Measurements from ENCODE around the gene KIFBP.

KIFBP gene

DNA sequence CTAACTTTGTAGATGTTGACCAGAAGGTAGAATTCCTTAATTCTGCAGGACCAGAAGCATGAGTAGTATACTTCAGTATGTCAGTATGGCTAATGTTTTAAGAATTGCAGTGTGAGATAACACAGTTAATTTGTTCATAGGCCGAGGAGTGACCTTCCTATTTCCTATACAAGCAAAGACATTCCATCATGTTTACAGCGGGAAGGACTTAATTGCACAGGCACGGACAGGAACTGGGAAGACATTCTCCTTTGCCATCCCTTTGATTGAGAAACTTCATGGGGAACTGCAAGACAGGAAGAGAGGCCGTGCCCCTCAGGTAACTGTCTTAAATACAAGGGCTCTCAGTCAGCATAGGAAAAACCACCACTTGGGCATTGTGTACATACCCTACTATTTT, 25.5 kb upstream of the KIFBP start:
- TF ChIP-seq TAF1 (IDR thresholded peaks at IDR 0.05; ENCODE audit: borderline replicate concordance, insufficient read depth, low read length) (no peak), SIN3A (IDR thresholded peaks at IDR 0.05; ENCODE audit: borderline replicate concordance, insufficient read depth, low read length) (no peak), FOXP2 (optimal IDR thresholded peaks at IDR 0.05; ENCODE audit: borderline replicate concordance, extremely low read depth, extremely low read length, insufficient read depth) (no peak), POLR2AphosphoS5 (IDR thresholded peaks at IDR 0.05; ENCODE audit: low read depth, low read length) (no peak)

DNA sequence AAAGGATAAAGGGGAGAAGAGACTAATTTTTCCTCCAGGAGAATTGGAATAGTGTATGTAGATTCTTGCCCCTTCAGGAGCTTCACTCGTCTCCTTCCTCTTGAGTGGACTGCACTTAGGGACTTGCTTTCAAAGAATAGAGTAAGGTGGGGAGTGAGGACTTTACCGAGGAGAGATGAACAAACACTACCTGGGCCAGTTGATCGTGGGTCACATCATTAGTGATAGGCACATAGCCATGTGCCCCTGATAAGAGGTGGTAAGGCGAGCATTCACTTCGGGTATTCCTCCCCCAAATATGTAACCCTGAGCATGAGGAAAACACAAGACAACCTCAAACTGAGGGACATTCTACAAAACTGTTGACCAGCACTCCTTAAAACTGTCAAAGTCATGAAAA, 14.6 kb upstream of the KIFBP start:
- TF ChIP-seq SIN3A (IDR thresholded peaks at IDR 0.05; ENCODE audit: borderline replicate concordance, insufficient read depth, low read length) (no peak), POLR2AphosphoS5 (IDR thresholded peaks at IDR 0.05; ENCODE audit: low read depth, low read length) (no peak), FOXP2 (optimal IDR thresholded peaks at IDR 0.05; ENCODE audit: borderline replicate concordance, extremely low read depth, extremely low read length, insufficient read depth) (no peak), TAF1 (IDR thresholded peaks at IDR 0.05; ENCODE audit: borderline replicate concordance, insufficient read depth, low read length) (no peak)
- TF ChIP-seq, protein P1, sequence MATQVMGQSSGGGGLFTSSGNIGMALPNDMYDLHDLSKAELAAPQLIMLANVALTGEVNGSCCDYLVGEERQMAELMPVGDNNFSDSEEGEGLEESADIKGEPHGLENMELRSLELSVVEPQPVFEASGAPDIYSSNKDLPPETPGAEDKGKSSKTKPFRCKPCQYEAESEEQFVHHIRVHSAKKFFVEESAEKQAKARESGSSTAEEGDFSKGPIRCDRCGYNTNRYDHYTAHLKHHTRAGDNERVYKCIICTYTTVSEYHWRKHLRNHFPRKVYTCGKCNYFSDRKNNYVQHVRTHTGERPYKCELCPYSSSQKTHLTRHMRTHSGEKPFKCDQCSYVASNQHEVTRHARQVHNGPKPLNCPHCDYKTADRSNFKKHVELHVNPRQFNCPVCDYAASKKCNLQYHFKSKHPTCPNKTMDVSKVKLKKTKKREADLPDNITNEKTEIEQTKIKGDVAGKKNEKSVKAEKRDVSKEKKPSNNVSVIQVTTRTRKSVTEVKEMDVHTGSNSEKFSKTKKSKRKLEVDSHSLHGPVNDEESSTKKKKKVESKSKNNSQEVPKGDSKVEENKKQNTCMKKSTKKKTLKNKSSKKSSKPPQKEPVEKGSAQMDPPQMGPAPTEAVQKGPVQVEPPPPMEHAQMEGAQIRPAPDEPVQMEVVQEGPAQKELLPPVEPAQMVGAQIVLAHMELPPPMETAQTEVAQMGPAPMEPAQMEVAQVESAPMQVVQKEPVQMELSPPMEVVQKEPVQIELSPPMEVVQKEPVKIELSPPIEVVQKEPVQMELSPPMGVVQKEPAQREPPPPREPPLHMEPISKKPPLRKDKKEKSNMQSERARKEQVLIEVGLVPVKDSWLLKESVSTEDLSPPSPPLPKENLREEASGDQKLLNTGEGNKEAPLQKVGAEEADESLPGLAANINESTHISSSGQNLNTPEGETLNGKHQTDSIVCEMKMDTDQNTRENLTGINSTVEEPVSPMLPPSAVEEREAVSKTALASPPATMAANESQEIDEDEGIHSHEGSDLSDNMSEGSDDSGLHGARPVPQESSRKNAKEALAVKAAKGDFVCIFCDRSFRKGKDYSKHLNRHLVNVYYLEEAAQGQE (IDR thresholded peaks at IDR 0.05; ENCODE audit: insufficient read depth in 1 of 2, low read depth in 2 of 2, low read length in 2 of 2) = no peak

DNA sequence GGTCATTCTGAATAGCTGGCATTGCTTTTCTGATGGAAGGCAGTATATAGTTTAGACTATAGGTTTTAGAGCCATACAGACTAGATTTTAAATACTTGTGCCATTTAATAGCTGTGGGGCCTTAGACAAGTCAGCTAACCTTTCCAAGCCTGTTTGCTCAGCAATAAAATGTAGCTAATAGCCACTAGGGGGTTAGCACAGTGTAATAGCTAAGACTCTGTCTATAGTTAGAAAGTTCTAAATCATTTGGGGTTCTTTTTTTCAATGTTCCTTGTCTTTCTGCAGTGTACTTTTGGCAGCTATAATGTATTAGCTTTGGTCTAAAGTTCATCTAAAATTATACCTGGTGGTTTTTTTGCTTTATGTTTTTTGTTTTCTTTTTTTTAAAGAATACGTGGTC, 7.5 kb upstream of the KIFBP start:
- no peak for TF ChIP-seq SIN3A (IDR thresholded peaks at IDR 0.05; ENCODE audit: borderline replicate concordance, insufficient read depth, low read length)
- TF ChIP-seq FOXP2 (optimal IDR thresholded peaks at IDR 0.05; ENCODE audit: borderline replicate concordance, extremely low read depth, extremely low read length, insufficient read depth) = no peak
- TF ChIP-seq POLR2AphosphoS5 (IDR thresholded peaks at IDR 0.05; ENCODE audit: low read depth, low read length) = no peak
- TF ChIP-seq, protein P1 (IDR thresholded peaks at IDR 0.05; ENCODE audit: insufficient read depth in 1 of 2, low read depth in 2 of 2, low read length in 2 of 2) = no peak
- TF ChIP-seq TAF1 (IDR thresholded peaks at IDR 0.05; ENCODE audit: borderline replicate concordance, insufficient read depth, low read length) = no peak

DNA sequence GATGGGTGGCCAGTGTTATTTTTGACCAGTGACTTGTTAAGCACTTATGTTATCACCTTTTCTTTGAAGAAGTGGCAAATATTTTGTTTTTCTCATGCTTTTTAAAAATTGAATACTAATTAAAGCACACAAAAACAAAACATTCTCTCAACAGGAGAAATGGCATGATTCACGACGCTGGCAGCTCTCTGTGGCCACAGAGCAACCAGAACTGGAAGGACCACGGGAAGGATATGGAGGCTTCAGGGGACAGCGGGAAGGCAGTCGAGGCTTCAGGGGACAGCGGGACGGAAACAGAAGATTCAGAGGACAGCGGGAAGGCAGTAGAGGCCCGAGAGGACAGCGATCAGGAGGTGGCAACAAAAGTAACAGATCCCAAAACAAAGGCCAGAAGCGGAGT, 6.2 kb upstream of the KIFBP start:
- TF ChIP-seq TAF1 (IDR thresholded peaks at IDR 0.05; ENCODE audit: borderline replicate concordance, insufficient read depth, low read length) = no peak
- TF ChIP-seq POLR2AphosphoS5 (IDR thresholded peaks at IDR 0.05; ENCODE audit: low read depth, low read length) = no peak
- no peak for TF ChIP-seq SIN3A (IDR thresholded peaks at IDR 0.05; ENCODE audit: borderline replicate concordance, insufficient read depth, low read length)
- no peak for TF ChIP-seq FOXP2 (optimal IDR thresholded peaks at IDR 0.05; ENCODE audit: borderline replicate concordance, extremely low read depth, extremely low read length, insufficient read depth)
- TF ChIP-seq, protein P1 (IDR thresholded peaks at IDR 0.05; ENCODE audit: insufficient read depth in 1 of 2, low read depth in 2 of 2, low read length in 2 of 2) = no peak

DNA sequence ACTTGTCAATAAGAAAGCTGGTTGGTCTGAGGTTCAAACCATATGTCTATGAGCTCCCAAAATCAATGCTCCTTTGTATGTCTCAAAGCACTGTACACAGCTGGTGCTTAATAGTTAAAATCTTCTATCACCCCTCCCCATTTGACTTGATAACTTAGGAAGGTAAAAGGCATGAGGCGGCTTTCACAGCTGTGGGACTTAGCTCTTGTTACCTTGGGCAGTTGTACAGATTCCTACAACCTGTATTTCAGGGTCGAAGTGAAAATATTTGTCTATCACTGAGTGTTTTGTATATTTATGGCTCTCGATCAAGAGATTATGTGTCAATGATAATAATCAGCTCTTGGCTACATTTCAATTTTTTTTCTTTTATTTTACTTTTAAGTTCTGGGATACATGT, 992 bp upstream of the KIFBP start:
- TF ChIP-seq, protein P1 (IDR thresholded peaks at IDR 0.05; ENCODE audit: insufficient read depth in 1 of 2, low read depth in 2 of 2, low read length in 2 of 2) = no peak
- no peak for TF ChIP-seq TAF1 (IDR thresholded peaks at IDR 0.05; ENCODE audit: borderline replicate concordance, insufficient read depth, low read length)
- TF ChIP-seq FOXP2 (optimal IDR thresholded peaks at IDR 0.05; ENCODE audit: borderline replicate concordance, extremely low read depth, extremely low read length, insufficient read depth) = no peak
- TF ChIP-seq SIN3A (IDR thresholded peaks at IDR 0.05; ENCODE audit: borderline replicate concordance, insufficient read depth, low read length) = no peak
- no peak for TF ChIP-seq POLR2AphosphoS5 (IDR thresholded peaks at IDR 0.05; ENCODE audit: low read depth, low read length)
